Stimulated activated CD8-positive, alpha-beta memory T cell treated with anti-CD3 and anti-CD28 coated beads, Interleukin-4, amount 100 ng/mL, for 24 hours (primary cell): ENCODE data around the gene MARK4.
"Not testable (repeated sequence)": the region's sequence is repeated elsewhere in the genome, so short reads cannot be mapped to it uniquely, and the experiment has no call there.

Experiments used
- DNase-seq: peaks from one replicate; pipeline ENCODE4 v3.0.0-alpha.2; 2020; ENCODE audit warnings: low read depth

Gene MARK4

DNA sequence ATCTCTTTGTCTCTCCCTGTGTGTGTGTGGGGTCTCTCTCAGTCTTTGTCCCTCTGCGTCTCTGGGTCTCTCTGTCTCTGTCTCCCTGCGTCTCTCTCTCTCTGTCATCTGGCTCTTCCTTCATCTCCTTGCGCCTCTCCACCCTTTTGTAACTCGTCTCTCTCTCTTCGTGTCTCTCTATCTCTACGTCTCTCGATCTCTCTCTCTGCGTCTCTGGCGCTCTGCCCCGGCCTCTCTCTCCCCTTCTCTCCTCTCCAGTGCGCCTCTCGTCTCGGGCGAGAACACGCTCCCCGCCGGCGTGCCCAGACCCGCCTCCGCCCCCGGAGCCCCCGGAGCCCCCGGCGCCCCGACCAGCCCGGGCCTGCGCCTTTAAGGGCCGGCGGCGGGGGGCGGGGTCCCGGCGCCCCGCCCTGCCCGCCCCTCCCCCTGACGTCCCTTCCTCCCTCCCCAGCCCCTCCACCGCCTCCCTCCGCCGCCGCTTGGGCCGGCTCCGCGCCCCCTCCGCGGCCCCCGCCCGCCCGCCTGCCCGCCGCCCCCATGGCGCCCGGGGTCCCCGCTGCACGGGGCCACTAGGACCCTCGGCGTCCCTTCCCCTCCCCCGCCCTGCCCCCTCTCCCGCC lies at the start of gene MARK4:
TSS of gene MARK4 (plus strand) at position 440 of the 620 bp plus-strand sequence. CDS start 318 bp downstream, outside the sequence.
- peak; percentile 40 for DNase-seq

DNA sequence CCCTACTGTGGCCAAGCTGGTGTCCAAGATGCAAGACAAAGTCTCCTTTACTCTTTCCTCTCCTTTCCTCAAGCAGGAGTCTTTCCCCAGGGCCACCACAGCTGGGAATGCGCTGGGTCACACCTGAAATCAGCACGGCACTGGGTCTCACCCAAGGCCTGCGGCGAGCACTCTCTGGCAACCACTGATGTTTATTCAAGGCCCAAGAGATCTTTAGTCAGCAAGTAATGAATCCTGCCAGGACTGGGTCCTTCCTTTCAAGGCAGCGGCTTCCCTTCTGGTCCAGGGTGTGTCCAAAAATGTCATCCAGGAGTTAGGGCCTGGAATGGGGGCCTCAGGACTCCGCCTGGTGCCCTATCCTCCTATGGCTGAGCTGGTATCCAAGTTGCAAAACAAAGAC lies 48.4 kb upstream of the MARK4 start:
- no peak for DNase-seq

DNA sequence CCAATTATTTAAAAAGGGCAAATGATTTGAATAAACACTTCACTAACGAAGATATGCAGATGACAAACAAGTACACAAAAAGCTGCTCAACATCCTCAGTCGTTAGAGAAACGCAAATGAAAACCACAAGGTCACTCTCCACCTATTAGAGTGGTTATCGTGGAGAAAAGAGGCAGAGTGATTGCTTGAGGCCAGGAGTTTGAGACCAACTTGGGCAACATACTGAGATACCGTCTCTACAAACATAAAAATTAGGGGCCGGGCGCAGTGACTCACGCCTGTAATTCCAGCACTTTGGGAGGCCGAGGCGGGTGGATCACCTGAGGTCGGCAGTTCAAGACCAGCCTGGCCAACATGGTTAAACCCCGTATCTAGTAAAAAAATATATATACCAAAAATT lies 45.3 kb upstream of the MARK4 start:
- DNase-seq, result no peak

DNA sequence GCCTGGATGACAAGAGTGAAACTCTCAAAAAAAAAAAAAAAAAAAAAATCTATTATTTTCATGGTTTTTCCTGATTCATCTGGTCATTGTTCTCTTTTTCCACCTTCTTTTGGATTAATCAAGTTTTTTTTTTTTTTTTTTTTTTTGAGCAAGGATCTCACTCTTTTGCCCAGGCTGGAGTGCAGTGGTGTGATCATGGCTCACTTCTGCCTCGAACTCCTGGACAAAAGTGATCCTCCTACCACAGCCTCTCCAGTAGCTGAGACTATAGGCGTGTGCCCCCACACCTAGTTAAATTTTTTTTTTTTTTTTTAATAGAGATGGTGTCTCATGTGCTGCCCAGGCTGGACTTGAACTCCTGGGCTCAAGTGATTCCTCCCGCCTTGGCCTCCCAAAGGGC lies 44.7 kb upstream of the MARK4 start:
- no peak for DNase-seq

DNA sequence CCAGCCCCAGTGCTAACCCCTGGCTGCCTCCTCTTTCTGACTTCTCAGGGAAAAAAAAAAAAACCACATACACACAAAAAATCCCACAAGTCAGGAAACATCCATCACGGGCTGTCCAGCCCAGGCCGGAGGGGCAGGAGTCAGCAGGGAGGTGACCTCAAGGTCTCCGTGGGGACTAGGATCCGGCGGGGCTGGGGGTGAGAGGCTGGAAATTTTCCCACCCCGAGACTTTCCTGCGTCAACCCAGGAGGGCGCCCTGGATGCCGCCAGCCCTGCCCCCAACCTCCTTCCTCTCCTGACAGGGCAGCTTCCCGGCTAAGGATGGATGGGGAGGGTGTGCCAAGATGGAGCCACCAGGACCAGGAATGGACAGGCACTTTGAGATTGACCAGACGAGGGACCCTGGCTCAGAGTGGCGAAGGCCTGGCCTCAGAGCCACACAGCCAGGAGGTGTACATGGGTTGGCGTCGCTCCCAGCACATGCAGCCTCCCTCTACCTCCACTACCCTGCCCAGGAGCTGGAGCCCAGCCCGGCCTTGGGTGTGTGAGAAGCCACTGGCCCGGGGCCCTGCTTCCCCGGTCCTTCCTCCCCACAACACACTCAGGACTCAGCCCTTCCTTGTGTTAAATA lies 39.2 kb upstream of the MARK4 start:
- no peak for DNase-seq

DNA sequence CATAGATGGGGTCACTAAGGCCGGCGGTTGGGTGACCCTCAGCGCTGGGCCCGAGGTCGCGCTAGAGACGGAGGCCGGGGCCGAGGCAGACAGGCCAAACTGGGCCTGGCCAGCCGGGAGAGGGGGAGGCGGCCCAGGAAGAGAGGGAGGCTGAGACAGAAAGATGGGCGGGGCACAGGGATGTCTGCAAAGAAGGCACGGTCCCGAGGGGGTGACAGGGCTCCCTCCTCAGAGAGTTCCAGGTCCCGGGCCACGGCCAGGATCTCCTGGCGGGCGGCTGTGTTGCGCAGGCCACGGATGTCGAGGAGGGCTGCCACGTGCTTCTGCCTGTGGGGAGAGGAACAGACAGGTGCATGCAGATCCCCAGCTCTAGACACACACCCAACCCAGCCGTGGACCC lies 38.0 kb upstream of the MARK4 start:
- no peak for DNase-seq

DNA sequence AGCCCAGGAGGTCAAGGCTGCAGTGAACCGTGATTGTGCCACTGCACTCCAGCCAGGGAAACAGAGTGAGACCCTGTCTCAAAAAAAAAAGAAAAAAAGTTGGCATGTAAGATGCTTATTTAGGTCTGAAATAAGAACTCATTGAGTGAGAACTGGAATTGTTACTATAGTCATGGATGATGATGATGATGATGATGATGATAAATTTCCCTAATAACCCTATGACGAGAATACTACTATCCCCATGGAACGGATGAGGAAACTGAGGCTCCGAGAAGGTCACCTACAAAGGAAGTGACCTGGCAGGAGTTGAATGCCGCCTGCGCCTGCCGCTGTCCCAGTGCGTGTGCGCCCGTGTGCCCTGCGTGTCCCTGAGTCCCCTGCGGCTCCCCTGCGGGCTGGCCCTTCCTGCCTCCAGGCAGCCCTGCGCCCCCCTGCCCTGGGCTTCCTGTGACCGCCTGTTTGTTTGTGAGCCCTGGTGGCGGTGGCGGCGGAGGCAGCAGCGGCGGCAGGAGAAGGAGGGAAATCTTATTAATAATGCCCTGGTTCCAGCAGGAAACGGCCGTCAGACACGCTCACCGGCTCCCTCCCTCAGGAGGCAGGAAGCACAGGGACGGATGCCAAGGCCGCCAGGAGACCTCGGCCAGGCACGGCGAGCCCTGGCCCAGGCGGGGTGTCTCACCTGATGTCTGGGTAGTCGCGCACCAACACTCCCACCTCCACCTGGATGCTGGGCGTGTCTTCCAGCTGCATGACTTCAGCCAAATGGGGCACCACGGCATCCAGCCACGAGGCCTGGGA lies 35.5 kb upstream of the MARK4 start:
- DNase-seq, result no peak

DNA sequence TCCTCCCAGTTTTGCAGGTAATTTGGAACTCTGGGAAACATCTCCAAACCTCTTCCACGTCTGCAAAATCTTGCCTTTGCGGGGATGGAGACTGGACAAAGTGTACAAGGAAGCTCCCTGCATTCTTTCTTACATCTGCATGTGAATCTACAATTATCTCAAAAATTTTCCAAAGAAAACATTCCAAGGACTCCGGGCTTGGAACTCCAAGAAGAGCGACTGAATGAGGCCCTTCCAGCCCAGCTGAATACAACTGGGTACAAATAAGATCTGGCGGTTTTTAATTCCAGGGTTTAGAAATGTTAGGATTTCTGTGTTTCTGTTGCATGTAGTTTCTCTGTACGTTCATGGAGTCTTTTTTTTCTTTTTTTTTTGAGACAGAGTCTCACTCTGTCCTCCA lies 34.4 kb upstream of the MARK4 start:
- no peak for DNase-seq

DNA sequence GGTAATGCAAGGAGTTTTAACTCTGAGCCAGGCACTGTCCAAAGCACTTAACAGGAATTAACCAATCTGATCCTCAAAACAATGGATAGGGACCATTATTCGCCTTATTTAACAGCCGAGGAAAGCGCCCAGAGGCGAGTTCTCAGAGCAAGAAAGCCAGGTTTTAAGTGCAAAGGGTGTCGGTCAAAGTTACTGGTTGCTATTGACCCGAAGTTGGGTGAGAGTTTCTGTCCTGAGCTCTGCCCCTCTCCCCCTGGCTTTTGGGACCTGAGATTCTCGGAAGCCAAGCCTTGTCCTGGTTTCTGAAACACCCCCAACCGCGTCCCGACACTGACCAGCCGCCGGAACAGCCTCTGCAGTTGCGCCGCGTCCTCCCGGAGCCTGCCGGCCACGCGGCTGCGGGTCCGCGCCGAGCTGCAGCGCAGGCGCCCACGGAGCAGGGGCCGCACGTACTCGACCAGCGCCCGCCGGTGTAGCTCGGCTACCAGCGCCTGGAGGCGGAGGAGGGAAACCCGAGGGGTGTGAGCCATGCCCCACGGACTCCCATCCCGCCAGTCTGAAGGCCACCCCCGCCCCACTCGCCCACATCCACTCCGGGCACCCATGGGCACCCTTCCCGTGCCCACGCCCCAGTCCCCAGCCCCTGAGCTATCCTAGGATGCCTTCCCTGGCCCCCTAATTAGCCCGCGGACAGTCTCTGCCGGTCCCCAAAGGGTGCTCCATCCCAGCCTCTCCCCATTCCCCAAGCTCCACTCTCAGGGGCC lies 33.7 kb upstream of the MARK4 start:
- no peak for DNase-seq

DNA sequence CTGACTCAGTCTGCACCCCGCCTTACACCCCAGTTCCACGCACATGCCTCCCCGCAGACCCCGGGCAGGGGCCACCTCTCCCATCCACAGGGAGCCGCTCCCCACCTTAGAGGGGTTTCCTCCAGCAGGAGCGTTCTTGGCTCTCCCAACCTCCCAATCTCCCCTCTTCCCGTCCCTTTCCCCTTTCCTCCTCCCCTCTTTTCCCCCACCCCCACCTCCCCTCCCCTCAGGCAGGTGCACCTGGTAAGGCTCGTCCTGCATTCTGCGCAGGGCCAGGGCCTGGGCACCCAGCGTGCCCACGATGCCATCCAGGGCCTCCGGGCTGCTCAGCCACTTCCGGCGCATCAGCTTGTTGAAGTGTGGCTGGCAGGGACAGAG lies 33.1 kb upstream of the MARK4 start:
- no peak for DNase-seq

DNA sequence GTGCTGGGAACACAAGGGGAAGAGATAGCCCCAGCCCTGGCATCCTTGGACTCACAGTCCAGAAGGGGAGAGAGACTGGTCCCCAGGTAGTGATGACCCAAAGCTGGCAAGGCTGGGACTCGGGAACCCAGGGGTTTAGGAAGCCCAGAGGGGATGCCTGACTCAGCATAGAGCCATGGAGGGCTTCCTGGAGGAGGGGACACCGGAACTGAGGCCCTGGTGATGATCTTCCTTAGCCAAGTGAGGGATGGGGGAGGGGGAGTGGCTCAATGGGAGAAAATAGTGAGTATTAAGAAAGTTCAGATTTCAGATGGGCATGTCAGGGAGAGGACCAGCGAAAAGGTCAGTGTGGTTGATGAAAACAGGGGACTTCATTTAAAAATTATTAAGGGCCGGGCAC lies 32.6 kb upstream of the MARK4 start:
- no peak for DNase-seq

DNA sequence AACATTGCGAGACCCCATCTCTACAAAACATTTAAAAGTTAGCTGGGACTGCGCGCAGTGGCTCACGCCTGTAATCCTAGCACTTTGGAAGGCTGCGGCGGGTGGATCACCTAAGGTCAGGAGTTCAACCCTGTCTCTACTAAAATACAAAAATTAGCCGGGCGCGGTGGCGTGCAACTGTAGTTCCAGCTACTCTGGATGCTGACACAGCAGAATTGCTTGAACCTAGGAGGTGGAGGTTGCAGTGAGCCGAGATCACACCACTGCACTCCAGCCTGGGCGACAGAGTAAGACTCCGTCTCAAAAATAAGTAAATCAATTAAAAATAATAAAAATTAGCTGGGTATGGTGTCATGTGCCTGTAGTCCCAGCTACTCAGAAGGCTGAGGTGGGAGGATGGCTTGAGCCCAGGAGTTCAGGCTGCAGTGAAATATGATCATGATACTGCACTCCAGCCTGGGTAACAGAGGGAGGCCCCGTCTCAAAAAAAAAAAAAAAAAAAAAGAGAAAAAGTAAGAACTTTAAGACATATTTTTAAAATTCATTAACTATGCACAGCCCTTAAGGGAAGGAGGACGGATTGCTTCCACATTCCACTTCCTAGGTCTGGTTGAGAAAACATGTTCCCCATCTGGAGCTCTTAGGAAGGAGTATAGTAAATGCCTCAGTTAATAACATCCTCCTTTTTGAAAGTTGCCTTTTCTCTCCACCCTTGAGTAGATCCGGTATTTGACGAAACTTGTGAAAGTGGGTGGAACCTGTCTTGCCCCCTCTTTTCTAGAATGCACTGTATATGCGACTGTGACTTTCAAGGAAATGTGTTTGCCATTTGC lies 31.9 kb upstream of the MARK4 start:
- no peak for DNase-seq

DNA sequence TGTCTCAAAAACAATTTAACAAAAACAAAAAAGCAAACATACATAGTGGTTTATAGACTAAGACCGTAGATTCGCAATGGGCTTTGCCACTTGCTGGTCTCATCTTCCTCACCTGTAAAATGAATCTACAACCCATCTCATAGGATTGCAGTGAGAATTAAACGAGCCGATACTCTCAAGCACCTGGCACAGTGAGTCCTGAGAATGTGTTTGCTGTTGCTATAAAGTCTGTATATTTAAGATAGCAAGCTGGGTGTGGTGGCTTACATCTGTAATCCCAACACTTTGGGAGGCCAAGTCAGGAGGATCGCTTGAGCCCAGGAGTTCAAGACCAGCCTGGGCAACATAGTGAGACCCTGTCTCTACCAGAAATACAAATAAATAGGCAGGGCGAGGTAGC lies 28.3 kb upstream of the MARK4 start:
- DNase-seq, result no peak

DNA sequence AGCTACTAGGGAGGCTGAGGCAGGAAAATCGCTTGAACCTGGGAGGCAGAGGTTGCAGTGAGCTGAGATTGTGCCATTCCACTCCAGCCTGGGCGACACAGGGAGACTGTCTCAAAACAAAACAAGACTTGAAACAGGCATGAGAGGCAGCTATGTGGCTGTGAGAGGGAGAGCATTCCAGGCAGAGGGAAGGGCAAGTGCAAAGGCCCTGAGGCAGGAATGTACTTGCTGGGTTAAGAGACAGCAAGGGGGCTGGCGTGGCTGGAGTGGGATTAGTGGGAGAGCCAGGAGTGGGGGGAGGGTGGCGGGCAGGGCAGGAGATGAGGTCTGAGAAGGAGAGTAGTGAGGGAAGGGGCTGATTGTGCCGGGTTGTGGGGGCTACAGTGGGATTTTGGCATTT lies 27.2 kb upstream of the MARK4 start:
- no peak for DNase-seq

DNA sequence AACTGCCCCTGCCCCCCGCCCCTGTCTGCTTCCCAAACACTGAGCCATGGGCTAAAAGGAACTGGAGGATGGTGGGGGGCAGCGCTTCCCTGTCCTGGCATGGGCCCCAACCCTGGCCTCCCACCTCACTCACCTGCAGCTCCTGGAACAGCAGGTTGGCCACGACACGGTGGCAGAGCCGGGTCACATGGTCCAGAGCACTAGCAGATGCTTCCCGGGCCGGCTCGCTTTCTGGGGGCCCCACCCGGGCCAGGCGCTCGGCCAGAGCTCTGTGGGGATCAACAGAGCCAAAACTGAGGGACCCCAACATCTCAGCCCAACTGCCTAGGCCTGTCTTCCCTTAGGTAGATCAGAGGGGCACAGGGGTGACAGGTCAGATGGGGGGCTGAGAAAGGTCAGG lies 26.4 kb upstream of the MARK4 start:
- no peak for DNase-seq

DNA sequence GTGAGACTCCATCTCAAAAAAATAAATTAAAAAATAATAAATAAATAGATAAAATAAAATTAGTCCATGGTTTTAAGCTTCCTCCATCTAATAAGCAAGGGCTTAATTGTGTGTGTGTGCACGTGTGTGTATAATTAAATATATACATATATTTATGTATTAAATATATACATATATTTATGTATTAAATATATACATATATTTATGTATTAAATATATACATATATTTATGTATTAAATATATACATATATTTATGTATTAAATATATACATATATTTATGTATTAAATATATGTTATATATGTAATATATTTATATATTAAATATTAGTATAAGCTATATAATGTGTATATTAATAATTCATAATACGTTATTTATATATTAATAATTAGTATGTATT lies 22.0 kb upstream of the MARK4 start:
- DNase-seq, result not testable (repeated sequence)

DNA sequence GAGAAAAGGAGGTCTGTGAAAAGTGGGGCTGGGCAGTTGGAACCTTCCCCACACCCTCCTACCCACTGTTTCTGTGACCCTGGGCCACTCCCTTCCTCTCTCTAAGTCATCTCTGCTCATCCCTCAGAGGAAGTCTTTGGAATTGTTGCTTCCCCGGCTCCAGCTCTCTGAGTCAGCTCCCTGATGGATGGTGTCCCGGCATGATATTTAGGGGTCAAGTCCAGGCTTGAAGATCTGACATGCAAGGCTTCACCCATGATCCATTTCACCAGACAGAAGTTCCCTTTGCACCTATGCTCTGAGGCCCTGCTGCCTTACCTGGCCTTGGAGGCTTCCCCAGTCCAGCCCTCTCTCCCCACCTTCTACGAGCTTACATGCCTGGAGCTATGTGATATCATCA lies 19.2 kb upstream of the MARK4 start:
- no peak for DNase-seq

DNA sequence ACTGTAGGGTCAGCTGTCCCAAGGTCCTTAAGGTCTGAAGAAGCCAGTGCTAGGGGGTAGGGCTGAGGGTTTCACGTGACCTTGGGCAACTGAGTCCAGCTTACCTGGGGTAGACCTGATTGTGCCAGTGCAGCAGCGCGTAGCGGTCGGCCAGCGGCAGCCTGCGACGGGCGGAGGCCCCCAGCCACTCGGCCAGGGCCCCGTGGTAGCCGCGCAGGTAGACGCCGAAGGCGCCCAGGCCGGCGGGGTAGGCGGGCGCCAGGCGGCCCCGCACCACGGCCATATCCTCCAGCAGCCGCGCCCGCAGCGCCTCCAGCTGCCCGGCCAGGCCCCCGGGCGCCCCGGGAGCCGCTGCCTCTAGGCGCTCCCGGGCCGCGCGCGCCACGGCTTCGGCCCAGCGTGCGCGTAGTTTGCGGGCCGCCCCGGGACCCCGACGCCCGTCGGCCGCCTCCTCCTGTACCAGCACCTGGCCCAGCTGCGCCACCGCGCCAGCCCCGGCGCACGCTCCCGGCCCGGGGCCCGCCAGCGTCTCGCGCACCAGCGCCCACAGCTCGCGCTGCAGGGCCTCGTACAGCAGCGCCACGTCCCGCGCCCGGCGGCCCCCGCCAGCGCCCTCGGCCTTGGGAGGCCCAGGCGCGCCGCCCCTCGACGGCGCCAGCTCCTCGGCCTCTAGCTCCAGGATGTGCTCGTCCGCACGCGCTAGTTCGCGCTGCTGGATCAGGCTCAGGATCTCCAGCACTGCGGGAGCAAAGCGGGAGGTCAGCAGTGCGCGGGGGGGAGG lies 16.8 kb upstream of the MARK4 start:
- DNase-seq, result no peak

DNA sequence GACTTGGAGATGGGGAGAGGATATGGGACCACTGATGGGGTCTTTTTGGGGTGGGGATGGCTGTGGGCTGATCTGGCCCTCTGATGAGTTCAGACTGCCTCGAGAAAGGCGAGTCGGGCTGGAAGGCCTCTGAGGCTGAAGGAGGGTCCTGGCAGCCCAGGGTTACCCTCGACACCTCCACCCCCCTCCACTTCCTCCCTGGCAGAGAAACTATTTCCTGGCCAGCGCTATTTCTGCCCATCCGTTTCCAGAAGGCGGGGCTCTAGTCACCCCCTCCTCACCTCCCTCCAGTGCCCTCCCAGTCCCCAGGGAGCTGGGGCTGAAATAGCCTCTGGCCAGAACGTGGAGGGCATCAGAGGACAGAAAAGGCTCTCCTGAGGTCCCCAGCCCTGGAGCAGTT lies 15.6 kb upstream of the MARK4 start:
- DNase-seq, result no peak

DNA sequence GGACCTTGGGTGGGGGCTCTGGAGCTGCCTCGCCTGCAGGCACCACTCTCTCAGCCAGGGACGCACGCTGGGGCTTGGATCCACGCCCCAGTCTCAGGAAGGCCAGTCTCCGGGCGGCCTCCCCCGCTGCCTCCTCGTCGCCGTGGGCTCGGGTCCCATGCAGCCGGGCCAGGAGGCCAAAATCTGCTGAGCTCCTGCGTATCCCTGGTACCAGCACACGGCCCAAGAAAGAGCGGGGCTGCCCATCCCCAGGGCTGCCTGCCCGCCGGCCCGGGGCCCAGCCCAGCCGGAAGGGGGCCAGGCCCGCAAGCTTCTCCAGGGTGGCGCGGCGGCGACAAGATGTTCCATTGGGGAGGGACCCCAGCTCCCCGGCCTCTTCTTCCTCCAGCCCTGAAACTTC lies 12.5 kb upstream of the MARK4 start:
- DNase-seq, result no peak

DNA sequence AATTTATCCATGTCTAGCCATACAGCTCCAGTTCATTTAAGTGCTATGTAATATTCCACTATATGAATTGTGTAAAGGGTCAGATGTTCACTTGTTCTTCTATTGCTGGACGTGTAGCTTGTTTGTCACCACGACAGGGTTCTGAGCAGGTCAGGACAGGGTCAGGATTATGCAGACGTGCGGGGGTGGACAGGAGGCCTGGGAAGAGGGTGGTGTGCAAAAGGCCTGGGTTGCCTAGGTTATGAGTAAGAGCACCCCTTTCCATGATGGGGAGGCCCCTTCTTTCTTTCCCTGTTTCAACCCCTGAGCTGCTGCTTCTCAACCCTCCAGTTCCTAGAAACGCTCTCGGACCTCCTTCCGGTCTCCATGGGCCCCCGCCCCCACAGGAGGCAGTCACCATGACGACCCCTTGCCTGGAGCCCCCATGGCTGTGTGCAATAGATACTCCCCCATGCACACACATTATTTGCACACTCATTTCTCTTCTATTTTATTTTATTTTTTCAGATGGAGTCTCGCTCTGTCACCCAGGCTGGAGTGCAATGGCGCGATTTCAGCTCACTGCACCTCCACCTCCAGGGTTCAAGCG lies 7.8 kb upstream of the MARK4 start:
- DNase-seq, result no peak
